Measurements from ENCODE around the gene UBXN2A.

The UBXN2A gene

GRCh38 chr2:24048769-24049484, 108.7 kb downstream of the UBXN2A start:
- no peak for DNase-seq (ENCODE audit: low read depth)
- H3K4me3 ChIP-seq (ENCODE audit: low read depth, low read length) = peak overlapping the region; percentile 75
- in situ Hi-C loops (cut with HindIII; ENCODE audit: low sequenced_read_pairs) = no loop called here
- TF ChIP-seq CTCF (IDR thresholded peaks at IDR 0.05; ENCODE audit: low read depth, low read length, missing control alignments) = no peak

GRCh38 chr2:24049485-24050021, 109.3 kb downstream of the UBXN2A start, which contains the start of gene FKBP1B:
FKBP1B (plus strand) TSS chr2:24049741; CDS start chr2:24049850, 109 bp downstream.
- no peak for TF ChIP-seq CTCF (IDR thresholded peaks at IDR 0.05; ENCODE audit: low read depth, low read length, missing control alignments)
- in situ Hi-C loops (cut with HindIII; ENCODE audit: low sequenced_read_pairs) = no loop called here
- peak within 1 kb of the TSS; percentile 75 for H3K4me3 ChIP-seq (ENCODE audit: low read depth, low read length)

GRCh38 chr2:24050041-24050979, 110.0 kb downstream of the UBXN2A start:
- TF ChIP-seq CTCF (IDR thresholded peaks at IDR 0.05; ENCODE audit: low read depth, low read length, missing control alignments) = no peak
- DNase-seq (ENCODE audit: low read depth) = no peak
- in situ Hi-C loops (cut with HindIII; ENCODE audit: low sequenced_read_pairs) = no loop called here
- H3K4me3 ChIP-seq (ENCODE audit: low read depth, low read length) = peak overlapping the region; percentile 75

More at GRCh38 chr2:24049485-24050021, 109.3 kb downstream of the UBXN2A start, which contains the start of gene FKBP1B:
- DNase-seq (ENCODE audit: low read depth) = peak; percentile 5

GRCh38 chr2:24051833-24052232, 111.6 kb downstream of the UBXN2A start:
- TF ChIP-seq CTCF (IDR thresholded peaks at IDR 0.05; ENCODE audit: low read depth, low read length, missing control alignments) = no peak
- no peak for DNase-seq (ENCODE audit: low read depth)
- no peak overlapping the region for H3K4me3 ChIP-seq (ENCODE audit: low read depth, low read length)
- in situ Hi-C loops (cut with HindIII; ENCODE audit: low sequenced_read_pairs) = no loop called here

GRCh38 chr2:24052951-24053350, 112.7 kb downstream of the UBXN2A start:
- H3K4me3 ChIP-seq (ENCODE audit: low read depth, low read length) = no peak overlapping the region
- DNase-seq (ENCODE audit: low read depth) = no peak
- TF ChIP-seq CTCF (IDR thresholded peaks at IDR 0.05; ENCODE audit: low read depth, low read length, missing control alignments) = no peak
- in situ Hi-C loops (cut with HindIII; ENCODE audit: low sequenced_read_pairs) = no loop called here
